ENCODE measurements around the gene LSR. TPM values are rescaled to one million over a fixed set of nuclear protein-coding genes. Genes with fewer than 3 reads are reported as not detected.

The LSR gene, protein sequence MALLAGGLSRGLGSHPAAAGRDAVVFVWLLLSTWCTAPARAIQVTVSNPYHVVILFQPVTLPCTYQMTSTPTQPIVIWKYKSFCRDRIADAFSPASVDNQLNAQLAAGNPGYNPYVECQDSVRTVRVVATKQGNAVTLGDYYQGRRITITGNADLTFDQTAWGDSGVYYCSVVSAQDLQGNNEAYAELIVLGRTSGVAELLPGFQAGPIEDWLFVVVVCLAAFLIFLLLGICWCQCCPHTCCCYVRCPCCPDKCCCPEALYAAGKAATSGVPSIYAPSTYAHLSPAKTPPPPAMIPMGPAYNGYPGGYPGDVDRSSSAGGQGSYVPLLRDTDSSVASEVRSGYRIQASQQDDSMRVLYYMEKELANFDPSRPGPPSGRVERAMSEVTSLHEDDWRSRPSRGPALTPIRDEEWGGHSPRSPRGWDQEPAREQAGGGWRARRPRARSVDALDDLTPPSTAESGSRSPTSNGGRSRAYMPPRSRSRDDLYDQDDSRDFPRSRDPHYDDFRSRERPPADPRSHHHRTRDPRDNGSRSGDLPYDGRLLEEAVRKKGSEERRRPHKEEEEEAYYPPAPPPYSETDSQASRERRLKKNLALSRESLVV
- 10 to 100 TPM in 2 of 4 donors, 1 to 10 TPM in 2; 5.1 to 19.2 (median 10.8) TPM for total RNA-seq

DNA sequence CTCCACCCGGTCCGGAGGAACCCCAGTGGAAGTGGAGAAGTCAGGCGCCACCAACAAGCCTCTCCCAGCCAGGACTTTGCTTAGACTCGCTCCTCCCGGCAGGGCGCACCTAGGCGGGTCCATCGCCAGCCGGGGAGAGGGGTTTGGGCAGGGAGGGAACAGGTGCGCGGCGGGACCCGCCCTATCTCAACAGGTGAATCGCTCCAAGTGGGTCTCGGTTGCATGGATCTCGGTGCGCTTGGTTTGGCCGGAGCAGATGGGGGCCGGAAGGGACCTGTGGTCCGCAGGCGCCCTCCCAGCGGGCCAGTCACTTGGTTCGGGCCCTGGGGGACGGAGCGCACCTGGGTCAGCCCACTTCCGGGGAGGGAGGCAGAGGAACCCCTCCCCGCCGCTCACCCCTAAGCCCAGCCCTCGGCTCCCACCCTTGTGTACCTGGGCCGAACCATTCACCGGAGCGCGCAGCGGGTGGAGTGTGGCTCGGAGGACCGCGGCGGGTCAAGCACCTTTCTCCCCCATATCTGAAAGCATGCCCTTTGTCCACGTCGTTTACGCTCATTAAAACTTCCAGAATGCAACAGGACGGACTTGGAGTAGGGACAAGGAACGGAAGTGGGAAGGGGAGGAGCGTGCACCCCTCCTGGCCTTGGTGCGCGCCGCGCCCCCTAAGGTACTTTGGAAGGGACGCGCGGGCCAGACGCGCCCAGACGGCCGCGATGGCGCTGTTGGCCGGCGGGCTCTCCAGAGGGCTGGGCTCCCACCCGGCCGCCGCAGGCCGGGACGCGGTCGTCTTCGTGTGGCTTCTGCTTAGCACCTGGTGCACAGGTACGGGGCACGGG, at the start of gene LSR:
Gene LSR, plus strand, starts transcription at position 693 of the 836 bp plus-strand sequence. Its CDS starts 21 bp downstream, at position 714.
- H3K27ac ChIP-seq (replicated peaks in 1 of 4) = peak within 1 kb of the TSS; percentile 55 to 73 (median 64)
- TF ChIP-seq, protein P1, sequence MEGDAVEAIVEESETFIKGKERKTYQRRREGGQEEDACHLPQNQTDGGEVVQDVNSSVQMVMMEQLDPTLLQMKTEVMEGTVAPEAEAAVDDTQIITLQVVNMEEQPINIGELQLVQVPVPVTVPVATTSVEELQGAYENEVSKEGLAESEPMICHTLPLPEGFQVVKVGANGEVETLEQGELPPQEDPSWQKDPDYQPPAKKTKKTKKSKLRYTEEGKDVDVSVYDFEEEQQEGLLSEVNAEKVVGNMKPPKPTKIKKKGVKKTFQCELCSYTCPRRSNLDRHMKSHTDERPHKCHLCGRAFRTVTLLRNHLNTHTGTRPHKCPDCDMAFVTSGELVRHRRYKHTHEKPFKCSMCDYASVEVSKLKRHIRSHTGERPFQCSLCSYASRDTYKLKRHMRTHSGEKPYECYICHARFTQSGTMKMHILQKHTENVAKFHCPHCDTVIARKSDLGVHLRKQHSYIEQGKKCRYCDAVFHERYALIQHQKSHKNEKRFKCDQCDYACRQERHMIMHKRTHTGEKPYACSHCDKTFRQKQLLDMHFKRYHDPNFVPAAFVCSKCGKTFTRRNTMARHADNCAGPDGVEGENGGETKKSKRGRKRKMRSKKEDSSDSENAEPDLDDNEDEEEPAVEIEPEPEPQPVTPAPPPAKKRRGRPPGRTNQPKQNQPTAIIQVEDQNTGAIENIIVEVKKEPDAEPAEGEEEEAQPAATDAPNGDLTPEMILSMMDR (IDR thresholded peaks at IDR 0.05) = no peak
- TF ChIP-seq POLR2AphosphoS5 (IDR thresholded peaks at IDR 0.05) (peak in 1 of 2 donors; percentile 25), POLR2A (IDR thresholded peaks at IDR 0.05; ENCODE audit: low read depth) (no peak), EP300 (IDR thresholded peaks at IDR 0.05) (no peak)
- under 1% methylated on average over 48 of the region's 69 CpGs for WGBS
- H3K4me1 ChIP-seq = peaks cover 9 to 23% (median 21%) of the 10 kb centered on the region in 4 donors
- H3K27me3 ChIP-seq = peaks cover 0 to 75% (median 17%) of the 10 kb centered on the region in 4 donors
- DNase-seq (ENCODE audit: extremely low spot score) = peak; percentile 89
- H3K9me3 ChIP-seq = peaks cover 0 to 6% (median 2%) of the 10 kb centered on the region in 4 donors
- peak within 1 kb of the TSS; percentile 49 to 62 (median 51) for H3K4me3 ChIP-seq
- intact Hi-C loops (cut with DNase I) = no loop called here
- H3K36me3 ChIP-seq = no peaks in the 10 kb centered on the region

DNA sequence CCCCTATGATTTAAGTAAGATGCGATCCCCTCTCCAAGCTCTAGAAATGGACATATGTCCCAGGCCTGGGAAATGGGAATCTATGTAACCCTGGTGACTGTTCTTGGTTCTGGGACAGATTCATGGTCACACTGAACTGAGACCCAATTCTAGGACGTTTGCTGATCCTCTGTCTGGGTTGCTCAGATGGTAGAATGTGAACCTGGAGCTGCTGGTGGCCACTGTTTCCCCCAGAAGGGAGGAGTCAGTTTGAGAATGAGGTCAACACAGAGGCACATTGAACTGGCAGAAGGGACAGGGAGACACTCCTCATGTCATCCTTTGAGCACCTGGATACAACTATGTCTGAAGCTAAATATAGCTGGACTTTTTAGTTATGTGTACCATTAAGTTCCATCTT, 49.3 kb upstream of the LSR start:
- no peak for TF ChIP-seq POLR2A (IDR thresholded peaks at IDR 0.05; ENCODE audit: low read depth)
- TF ChIP-seq, protein P1 (IDR thresholded peaks at IDR 0.05) = no peak
- no peak for TF ChIP-seq EP300 (IDR thresholded peaks at IDR 0.05)
- Histone ChIP-seq H3K36me3 (no peaks in the 10 kb centered on the region), H3K27me3 (peaks cover 0 to 19% (median 0%) of the 10 kb centered on the region in 4 donors), H3K4me3 (no peak overlapping the region), H3K9me3 (no peaks in the 10 kb centered on the region), H3K4me1 (no peaks in the 10 kb centered on the region), H3K27ac (replicated peaks in 1 of 4) (no peak overlapping the region)
- DNase-seq (ENCODE audit: extremely low spot score) = peak; percentile 85
- 54% methylated on average over 2 of the region's 2 CpGs for WGBS
- intact Hi-C loops (cut with DNase I) = no loop called here

DNA sequence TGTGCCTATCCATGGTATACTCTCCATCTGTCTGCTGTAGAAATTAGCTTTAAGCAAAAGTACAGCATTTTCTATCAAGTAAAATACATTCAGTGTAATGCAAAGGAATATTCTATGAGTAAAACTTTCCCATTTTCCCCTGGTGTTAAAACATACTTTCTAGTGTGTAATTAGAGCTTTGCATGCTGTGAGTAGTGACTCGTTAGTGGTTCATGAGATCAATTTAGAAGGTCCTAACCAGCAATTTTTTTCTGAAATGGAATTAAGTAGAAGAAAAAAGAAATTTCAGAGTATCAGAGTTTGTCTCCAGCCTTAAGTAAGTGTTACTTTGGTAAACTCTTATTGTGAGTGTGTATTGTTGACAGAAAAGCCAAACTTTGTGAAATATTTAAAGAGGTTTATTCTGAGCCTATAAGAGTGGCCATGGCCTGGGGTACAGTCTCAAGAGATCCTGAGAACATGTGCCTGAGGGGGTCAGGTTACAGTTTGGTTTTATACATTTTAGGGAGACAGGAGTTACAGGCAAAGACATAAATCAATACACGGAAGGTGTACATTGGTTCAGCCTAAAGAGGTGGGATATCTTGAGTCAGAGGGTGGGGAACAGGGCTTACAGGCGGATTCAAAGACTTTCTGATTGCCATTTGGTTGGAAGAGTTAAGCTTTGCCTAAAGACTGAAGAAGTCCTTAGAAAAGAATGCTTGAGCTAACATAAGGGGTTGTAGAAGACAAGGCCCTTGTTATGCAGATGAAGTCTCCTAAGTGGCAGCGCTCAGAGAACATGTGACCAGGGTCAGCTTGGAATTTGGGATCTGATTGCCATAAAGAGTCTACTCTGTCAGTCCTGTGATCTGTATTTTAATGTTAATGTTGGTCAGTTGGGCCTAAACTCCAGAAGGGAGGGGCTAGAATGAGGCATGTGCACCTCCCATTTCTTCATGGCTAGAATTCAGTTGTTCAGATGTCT, 45.8 kb upstream of the LSR start:
- WGBS = 79% methylated on average over 4 of the region's 4 CpGs
- peaks cover 0 to 25% (median 0%) of the 10 kb centered on the region in 4 donors for H3K27me3 ChIP-seq
- intact Hi-C loops (cut with DNase I) = no loop called here
- TF ChIP-seq POLR2A (IDR thresholded peaks at IDR 0.05; ENCODE audit: low read depth) = no peak
- TF ChIP-seq EP300 (IDR thresholded peaks at IDR 0.05) = no peak
- TF ChIP-seq, protein P1 (IDR thresholded peaks at IDR 0.05) = no peak
- TF ChIP-seq POLR2AphosphoS5 (IDR thresholded peaks at IDR 0.05) = no peak
- H3K36me3 ChIP-seq = no peaks in the 10 kb centered on the region
- no peaks in the 10 kb centered on the region for H3K9me3 ChIP-seq
- DNase-seq (ENCODE audit: extremely low spot score) = peak; percentile 53
- no peaks in the 10 kb centered on the region for H3K4me1 ChIP-seq
- no peak overlapping the region for H3K27ac ChIP-seq (replicated peaks in 1 of 4)
- no peak overlapping the region for H3K4me3 ChIP-seq

Data from esophagus muscularis mucosa (tissue), 4 donors.